Stimulated activated effector memory CD8-positive, alpha-beta T cell treated with anti-CD3 and anti-CD28 coated beads, Interleukin-12 subunit alpha, Interleukin-12 subunit beta, amount 100 ng/mL, for 72 hours (primary cell): ENCODE data around the gene RNF123.
A peak's percentile ranks its signal among the peaks of the same experiment; 100 is the strongest.

Experiments used
- ATAC-seq: fragments of 150-1000 bp; cut with Tn5 transposase; 2 replicates; pipeline ENCODE4 v1.10.0; 2021
- DNase-seq, 2 donors: peaks; one replicate each; pipeline ENCODE4 v3.0.0; 2021 to 2022; ENCODE audit warnings: low spot score in 2 of 2
- H3K27ac Mint-ChIP-seq: one replicate; pipeline ENCODE4 v1.8.0; 2022; ENCODE audit warnings: mild to moderate bottlenecking, mixed read lengths
- H3K36me3 Mint-ChIP-seq: one replicate; pipeline ENCODE4 v1.8.0; 2022; ENCODE audit warnings: mild to moderate bottlenecking, mixed read lengths
- H3K4me1 Mint-ChIP-seq: one replicate; pipeline ENCODE4 v1.8.0; 2022; ENCODE audit warnings: mixed read lengths
- H3K4me3 Mint-ChIP-seq: one replicate; pipeline ENCODE4 v1.8.0; 2022; ENCODE audit warnings: mild to moderate bottlenecking, mixed read lengths
- H3K9me3 Mint-ChIP-seq: one replicate; pipeline ENCODE4 v1.8.0; 2022; ENCODE audit warnings: mixed read lengths

The RNF123 gene

DNA sequence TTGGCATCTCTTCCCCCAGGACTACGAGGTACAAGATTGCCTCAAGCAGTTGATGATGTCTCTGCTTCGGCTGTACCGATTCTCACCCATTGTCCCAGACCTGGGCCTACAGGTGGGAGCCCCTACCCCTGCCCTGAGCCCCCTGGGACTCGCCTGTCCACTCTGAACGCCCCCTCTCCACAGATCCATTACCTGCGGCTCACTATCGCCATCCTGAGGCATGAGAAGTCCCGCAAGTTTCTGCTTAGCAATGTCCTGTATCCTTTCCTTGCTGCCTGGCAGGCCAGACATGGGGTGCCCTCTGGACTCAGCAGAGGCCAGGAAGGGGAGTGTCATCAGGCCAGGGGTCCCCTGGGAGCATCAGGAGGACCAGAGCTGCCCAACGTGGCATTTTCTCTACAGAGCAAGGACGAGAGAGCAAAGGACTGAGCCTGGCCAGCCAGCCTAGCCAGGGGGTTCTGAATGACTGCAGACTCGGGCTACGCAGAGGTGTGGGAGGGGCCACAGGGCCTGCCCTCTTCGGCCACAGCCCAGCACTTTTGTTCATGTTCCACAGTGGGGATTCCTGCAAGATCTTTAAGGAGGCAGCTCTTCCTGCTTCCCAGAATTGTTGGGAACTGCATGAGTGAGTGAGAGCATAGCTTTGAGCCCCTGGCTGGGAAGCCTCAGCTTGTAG lies 11.2 kb downstream of the RNF123 start:
- Mint-ChIP-seq H3K9me3 (no peaks in the 10 kb centered on the region), H3K4me1 (peaks cover 7% of the 10 kb centered on the region), H3K27ac (peak overlapping the region; percentile 71), H3K4me3 (no peak overlapping the region), H3K36me3 (peaks cover 6% of the 10 kb centered on the region)
- DNase-seq = no peak
- no peak for ATAC-seq

DNA sequence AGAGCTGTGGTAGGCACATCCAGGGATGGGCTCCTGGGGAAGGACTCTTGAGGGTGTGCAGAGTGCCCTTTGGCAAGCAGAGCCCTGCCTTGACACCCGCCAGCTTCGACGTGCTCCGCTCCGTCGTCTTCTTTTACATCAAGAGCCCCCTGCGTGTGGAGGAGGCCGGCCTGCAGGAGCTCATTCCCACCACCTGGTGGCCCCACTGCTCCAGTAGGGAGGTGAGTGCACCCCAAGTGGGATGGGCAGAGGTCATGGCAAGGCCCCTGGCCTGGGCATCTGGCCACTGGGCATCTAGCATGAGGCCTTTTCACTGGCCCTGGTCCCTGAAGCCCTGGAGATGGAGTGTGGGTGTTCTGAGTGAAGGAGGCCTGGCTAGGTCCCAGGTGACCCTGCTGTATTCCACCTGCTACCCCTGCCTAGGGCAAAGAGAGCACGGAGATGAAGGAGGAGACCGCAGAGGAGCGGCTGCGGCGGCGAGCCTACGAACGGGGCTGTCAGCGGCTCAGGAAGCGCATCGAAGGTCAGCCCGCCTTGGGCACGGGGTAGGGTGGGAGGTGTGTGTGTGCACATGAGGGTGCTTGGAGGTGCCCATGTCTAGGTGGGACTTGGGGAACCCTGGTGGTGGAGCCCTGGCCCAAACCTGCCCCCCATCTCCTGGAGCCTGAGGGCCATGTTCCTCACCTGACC lies 12.2 kb downstream of the RNF123 start:
- Mint-ChIP-seq H3K4me3 (no peak overlapping the region), H3K36me3 (peaks cover 6% of the 10 kb centered on the region), H3K27ac (peak overlapping the region; percentile 71), H3K9me3 (no peaks in the 10 kb centered on the region), H3K4me1 (peaks cover 7% of the 10 kb centered on the region)
- ATAC-seq (no peak), DNase-seq (no peak)

DNA sequence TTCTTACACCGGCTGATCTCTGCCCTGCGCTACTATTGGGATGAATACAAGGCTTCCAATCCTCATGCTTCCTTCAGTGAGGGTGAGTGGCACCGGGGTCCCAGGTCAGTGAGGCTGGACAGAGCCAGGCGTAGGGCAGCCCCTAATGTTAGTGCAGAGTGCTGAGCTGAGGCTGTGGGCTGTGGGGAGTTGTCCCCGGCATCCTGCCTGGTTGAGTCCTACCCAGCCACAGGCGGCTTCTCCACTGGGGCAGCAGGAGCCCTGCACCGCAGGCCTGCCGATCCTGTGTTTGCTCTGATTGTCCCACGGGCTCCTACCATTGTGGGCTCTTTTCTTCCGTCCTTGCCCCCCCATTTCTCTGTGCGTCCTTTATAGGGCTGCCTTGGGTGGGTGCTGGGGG lies 13.3 kb downstream of the RNF123 start:
- Mint-ChIP-seq H3K36me3 (peaks cover 6% of the 10 kb centered on the region), H3K4me1 (peaks cover 7% of the 10 kb centered on the region), H3K27ac (peak overlapping the region; percentile 67), H3K9me3 (no peaks in the 10 kb centered on the region), H3K4me3 (no peak overlapping the region)
- ATAC-seq = no peak
- DNase-seq = no peak

DNA sequence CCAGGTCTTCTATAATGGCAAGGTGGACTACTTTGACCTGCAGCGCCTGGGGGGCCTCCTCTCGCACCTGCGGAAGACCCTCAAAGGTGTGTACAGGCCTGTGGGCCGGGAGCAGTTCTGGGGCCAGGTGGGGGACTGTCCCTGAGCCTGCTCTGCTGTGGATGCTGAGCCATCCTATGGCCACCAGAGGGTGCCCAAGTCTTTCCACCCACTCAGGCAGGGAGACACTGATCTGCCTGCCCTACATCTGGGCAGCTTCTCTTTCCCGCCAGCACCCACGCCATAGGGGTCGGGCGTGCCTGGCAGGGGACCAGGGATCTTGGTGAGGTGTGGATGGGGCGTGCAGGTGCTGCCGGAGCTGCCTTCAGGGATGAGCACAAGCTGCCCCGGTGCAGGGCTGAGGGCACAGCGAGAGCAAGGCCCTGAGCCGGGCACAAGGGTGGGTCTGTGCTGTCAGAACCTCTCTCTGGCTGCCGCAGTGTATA lies 14.1 kb downstream of the RNF123 start:
- Mint-ChIP-seq H3K27ac (peak overlapping the region; percentile 67), H3K4me1 (peaks cover 7% of the 10 kb centered on the region), H3K4me3 (no peak overlapping the region), H3K36me3 (peaks cover 6% of the 10 kb centered on the region), H3K9me3 (no peaks in the 10 kb centered on the region)
- ATAC-seq (peak; percentile 89), DNase-seq (peak; percentile 35 to 78)

DNA sequence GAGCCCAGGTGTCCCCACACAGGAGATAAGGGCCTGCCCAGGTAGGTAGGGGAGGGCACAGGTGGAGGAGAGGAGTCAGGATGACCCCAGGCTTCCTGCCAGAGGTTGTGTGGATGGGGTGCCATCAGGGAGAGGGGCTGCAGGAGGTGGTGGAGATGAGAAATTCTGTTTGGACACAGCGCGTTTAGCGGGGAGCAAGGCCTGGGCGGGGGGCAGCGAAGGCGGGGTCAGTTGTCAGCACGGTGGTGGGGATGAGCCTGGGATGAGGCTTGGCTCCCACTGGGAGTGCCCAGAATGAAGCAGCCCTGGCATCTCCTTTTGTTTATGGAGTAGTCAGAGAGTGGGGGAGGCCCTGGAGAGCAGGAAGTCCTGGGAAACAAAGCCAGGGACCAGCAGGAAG lies 14.6 kb downstream of the RNF123 start:
- H3K36me3 Mint-ChIP-seq = peaks cover 6% of the 10 kb centered on the region
- no peak overlapping the region for H3K4me3 Mint-ChIP-seq
- no peaks in the 10 kb centered on the region for H3K9me3 Mint-ChIP-seq
- H3K27ac Mint-ChIP-seq = peak overlapping the region; percentile 67
- no peak for ATAC-seq
- DNase-seq = no peak
- peaks cover 7% of the 10 kb centered on the region for H3K4me1 Mint-ChIP-seq

DNA sequence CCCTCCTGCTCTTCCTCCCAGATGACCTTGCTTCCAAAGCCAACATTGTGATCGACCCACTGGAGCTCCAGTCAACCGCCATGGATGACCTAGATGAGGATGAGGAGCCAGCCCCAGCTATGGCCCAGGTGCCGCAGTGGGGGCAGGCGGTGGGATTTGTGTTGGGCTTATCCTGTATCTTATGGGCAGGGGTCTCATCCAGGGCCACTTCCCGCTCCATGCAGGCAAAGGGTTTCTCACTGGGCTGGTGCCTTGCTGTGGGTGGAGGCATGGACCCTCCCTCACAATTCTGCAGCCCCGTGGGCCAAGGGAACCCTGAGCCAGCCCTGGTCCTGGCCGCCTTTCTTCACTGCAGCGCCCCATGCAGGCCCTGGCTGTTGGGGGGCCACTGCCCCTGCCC lies 15.3 kb downstream of the RNF123 start:
- no peak for ATAC-seq
- peaks cover 7% of the 10 kb centered on the region for H3K4me1 Mint-ChIP-seq
- no peaks in the 10 kb centered on the region for H3K9me3 Mint-ChIP-seq
- H3K36me3 Mint-ChIP-seq = peaks cover 6% of the 10 kb centered on the region
- H3K4me3 Mint-ChIP-seq = no peak overlapping the region
- no peak for DNase-seq
- H3K27ac Mint-ChIP-seq = no peak overlapping the region

DNA sequence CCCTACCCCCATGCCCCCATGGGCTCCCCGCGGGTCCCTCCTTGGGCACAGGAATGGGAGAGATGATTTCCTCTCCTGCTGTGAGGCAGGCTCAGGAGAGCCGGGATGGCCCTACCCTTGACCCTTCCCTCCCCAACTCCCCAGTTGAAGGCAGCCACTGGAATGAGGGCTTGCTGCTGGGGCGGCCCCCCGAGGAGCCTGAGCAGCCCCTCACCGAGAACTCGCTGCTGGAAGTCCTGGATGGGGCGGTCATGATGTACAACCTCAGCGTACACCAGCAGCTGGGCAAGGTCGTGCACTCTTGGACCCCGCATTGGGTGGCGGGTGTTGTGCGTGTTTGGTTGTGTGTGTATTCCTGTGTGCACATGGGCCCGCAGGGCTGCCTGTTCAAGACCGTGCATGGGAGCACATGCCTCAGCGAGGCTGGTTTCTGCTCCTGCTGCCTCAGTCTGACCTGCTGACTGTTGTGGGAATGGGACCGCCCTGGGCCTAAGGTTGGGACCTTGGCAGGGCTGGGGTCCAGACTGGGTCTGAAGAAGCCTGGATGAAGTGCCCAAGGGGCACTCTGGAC lies 16.1 kb downstream of the RNF123 start:
- Mint-ChIP-seq H3K27ac (no peak overlapping the region), H3K4me3 (no peak overlapping the region), H3K9me3 (no peaks in the 10 kb centered on the region), H3K36me3 (peaks cover 6% of the 10 kb centered on the region), H3K4me1 (peaks cover 7% of the 10 kb centered on the region)
- DNase-seq = no peak
- ATAC-seq = no peak

DNA sequence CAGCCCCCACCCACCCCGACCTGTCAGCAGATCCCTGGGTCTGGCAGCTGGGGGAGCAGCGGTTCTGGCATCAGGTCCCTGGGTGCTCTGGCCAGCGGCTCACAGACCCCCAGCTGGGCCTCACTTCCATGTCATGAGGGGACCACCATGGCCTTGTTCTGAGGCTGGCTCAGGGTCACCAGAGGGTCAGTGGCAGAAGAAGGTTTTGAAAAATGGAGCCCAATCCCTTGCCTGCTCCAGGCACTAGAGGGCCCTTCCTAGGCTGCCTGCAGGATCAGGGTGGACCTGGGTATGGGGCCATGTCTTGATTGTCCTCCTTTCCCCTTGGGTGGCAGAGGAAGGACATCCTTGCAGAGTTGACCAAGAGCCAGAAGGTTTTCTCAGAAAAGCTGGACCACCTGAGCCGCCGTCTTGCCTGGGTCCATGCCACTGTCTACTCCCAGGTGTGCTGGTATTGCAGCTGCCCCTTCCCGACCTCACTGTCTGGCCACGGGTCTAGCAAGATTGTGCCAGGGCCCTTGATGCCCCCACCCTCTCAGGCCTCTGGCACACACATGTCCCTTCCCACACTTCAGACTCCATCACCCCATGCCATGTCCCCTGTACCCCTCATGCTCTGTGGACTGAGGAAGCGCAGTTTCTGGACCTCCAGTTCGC lies 17.2 kb downstream of the RNF123 start:
- no peak for ATAC-seq
- H3K36me3 Mint-ChIP-seq = peaks cover 6% of the 10 kb centered on the region
- H3K4me1 Mint-ChIP-seq = peaks cover 7% of the 10 kb centered on the region
- H3K4me3 Mint-ChIP-seq = no peak overlapping the region
- no peak for DNase-seq
- no peaks in the 10 kb centered on the region for H3K9me3 Mint-ChIP-seq
- H3K27ac Mint-ChIP-seq = peak overlapping the region; percentile 74

DNA sequence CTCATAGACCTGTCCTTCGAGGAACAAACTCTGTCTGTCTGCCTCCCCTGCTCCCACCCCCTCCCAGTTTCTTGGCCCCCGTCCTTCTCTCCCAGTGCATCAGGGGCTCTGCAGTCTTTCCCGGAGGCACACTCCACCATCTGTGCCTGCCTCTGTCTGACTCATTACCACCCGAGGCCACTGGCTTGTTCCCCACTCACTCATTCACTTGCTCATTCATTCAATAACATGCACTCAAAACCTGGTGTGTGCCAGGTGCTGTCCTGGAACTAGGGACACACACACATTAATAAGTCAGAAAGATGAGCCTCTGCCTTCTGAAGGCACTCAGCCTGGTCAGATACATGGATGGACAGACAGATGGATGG lies 17.7 kb downstream of the RNF123 start:
- peak overlapping the region; percentile 74 for H3K27ac Mint-ChIP-seq
- ATAC-seq (no peak), DNase-seq (no peak)
- no peak overlapping the region for H3K4me3 Mint-ChIP-seq
- H3K4me1 Mint-ChIP-seq = peaks cover 7% of the 10 kb centered on the region
- H3K36me3 Mint-ChIP-seq = peaks cover 6% of the 10 kb centered on the region
- H3K9me3 Mint-ChIP-seq = no peaks in the 10 kb centered on the region

DNA sequence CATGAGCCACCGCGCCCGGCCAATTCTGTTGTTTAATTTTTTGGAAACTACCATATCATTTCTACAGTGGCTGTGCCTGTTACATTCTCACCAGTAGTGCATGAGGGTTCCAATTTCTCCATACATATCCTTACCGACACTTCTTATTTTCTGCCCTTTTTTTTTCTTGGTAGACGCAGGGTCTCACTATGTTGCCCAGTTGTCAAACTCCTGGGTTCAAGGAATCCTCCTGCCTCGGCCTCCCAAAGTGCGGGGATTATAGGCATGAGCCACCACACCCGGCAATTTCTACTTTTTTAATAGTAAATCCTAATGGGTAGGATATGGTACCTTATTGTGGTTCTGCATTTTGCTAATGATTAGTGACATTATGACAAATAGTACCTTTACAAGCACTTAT lies 20.5 kb downstream of the RNF123 start:
- no peaks in the 10 kb centered on the region for H3K36me3 Mint-ChIP-seq
- no peaks in the 10 kb centered on the region for H3K4me1 Mint-ChIP-seq
- H3K27ac Mint-ChIP-seq = no peak overlapping the region
- no peak for DNase-seq
- H3K9me3 Mint-ChIP-seq = no peaks in the 10 kb centered on the region
- ATAC-seq = no peak
- H3K4me3 Mint-ChIP-seq = no peak overlapping the region

DNA sequence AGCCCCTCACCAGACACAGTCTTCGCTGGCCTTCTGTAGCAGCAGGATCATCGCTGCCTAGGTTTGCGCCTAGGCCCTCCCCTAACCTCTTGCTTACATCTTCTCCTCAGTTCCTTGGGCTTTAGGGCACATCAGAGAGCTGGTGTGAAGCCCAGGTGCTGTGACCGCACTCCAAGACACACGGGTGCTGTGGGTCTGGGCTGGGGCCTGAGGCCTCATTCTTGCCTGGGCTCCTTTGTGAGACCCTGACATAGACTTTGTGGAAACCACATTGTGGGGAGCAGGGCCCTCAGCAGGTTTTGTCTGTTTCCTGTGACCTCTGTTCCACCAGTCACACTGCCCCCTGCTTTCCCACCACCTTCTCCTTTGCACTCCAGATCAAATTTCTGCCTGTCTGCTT lies 22.1 kb downstream of the RNF123 start:
- DNase-seq (no peak), ATAC-seq (no peak)
- Mint-ChIP-seq H3K4me3 (no peak overlapping the region), H3K27ac (peak overlapping the region; percentile 52), H3K36me3 (no peaks in the 10 kb centered on the region), H3K4me1 (no peaks in the 10 kb centered on the region), H3K9me3 (no peaks in the 10 kb centered on the region)

DNA sequence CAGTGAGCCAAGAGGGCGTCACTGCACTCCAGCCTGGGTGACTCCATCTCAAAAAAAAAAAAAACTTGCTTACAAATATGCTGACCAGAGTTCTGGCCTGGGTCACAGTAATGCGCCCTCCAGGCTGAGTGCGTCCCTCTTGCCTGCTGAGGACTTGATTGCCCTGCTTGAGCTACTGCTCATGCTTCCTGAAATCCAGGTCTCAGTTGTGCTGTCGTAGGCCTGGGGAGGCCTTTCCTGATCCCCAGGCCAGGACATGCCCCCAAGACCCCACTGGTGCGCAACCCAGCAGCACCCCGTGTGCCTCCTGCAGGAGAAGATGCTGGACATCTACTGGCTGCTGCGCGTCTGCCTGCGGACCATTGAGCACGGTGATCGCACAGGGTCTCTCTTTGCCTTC lies 22.8 kb downstream of the RNF123 start:
- Mint-ChIP-seq H3K4me1 (no peaks in the 10 kb centered on the region), H3K36me3 (no peaks in the 10 kb centered on the region), H3K4me3 (no peak overlapping the region), H3K27ac (peak overlapping the region; percentile 52), H3K9me3 (no peaks in the 10 kb centered on the region)
- DNase-seq (no peak), ATAC-seq (no peak)

DNA sequence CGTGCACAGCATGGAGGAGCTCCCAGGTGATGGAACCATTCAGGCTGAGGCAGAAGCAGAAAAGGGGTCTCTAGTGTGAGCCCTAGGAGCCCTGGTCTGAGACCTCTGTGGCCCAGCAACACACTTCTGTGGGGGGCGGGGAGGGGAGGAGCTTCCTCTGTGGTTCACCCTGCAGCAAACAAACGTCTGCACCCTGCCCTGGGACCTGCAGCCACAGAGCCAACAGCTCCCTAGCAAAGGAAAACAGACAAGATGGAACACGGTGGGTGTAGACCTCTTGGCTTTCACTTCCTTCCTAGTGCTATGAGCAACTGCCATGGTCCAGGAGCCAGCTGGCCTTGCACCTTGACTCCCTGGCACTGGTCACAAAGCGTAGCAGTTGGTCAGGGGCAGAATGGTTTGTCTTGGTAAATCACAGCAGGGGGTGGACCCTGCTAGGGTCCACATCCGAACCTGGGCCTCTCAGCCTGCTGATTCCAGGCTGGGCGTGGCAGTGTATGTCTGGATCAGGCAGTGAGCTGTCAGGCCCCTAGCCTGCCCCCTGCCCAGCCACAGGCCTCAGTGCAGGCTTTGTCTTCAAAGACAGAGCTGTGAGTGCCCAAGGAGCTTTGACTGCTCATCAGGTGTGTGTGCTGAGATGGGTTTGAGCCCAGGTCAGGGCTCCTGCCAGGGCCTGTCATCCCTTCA lies 23.4 kb downstream of the RNF123 start:
- Mint-ChIP-seq H3K4me1 (no peaks in the 10 kb centered on the region), H3K27ac (peak overlapping the region; percentile 52), H3K9me3 (no peaks in the 10 kb centered on the region), H3K36me3 (no peaks in the 10 kb centered on the region), H3K4me3 (no peak overlapping the region)
- no peak for DNase-seq
- ATAC-seq = no peak

DNA sequence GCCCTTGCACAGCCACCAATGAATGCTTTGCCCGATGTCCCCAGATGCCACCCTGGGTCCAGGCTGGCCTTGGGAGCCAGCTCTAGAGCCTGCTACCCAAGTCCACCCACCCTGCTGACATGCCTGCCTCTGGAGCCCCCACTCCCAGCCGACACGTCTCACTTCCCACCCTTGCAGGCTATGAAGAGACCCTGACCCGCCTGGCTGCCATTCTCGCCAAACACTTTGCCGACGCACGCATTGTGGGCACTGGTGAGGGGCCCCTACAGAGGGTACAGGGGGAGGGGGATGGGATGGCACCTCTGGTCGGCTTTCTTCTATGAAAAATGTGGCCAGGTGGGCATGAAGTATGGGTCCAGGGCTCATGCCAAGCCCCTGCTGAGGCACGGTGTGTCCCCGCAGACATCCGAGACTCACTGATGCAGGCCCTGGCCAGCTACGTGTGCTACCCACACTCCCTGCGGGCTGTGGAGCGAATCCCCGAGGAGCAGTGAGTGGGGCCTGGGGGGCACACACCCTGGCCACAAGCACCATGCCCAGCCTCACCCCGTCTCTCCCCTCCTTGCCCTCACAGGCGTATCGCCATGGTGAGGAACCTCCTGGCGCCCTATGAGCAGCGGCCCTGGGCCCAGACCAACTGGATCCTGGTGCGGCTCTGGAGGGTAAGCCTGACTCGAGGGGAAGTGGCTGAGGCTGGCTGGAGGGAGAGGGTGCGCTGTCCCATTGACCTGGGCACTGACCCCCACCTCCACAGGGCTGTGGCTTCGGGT lies 24.2 kb downstream of the RNF123 start:
- Mint-ChIP-seq H3K27ac (no peak overlapping the region), H3K9me3 (no peaks in the 10 kb centered on the region), H3K4me1 (peaks cover 3% of the 10 kb centered on the region), H3K4me3 (no peak overlapping the region), H3K36me3 (peaks cover 1% of the 10 kb centered on the region)
- DNase-seq = no peak
- no peak for ATAC-seq
